ENCODE data around the gene MACROD2. TPM values are rescaled to one million over a fixed set of nuclear protein-coding genes. Genes with fewer than 3 reads are reported as not detected.

MACROD2 gene
- total RNA-seq, 4 donors from 2014 or later: 4.6 to 33.0 (median 8.3) TPM

DNA sequence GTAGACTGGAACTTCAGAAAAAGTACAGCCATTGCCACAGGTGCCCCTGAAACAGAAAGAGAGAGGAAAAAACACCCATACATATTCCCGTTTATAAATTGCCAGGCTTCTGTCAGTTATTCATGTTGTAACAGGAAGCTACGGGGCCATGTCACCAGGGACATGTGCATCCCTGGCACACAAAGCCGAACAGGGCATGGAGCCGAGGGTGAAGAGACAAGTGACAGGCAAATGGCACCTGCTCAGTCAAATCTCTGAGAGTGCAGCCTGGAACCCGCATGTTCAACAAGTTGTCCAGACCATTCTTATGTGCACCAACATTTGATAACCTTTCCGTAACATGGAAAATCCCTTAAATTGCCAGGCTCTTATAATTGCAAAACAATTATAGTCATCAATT, 1837.2 kb downstream of the MACROD2 start:
- TF ChIP-seq, protein P1, sequence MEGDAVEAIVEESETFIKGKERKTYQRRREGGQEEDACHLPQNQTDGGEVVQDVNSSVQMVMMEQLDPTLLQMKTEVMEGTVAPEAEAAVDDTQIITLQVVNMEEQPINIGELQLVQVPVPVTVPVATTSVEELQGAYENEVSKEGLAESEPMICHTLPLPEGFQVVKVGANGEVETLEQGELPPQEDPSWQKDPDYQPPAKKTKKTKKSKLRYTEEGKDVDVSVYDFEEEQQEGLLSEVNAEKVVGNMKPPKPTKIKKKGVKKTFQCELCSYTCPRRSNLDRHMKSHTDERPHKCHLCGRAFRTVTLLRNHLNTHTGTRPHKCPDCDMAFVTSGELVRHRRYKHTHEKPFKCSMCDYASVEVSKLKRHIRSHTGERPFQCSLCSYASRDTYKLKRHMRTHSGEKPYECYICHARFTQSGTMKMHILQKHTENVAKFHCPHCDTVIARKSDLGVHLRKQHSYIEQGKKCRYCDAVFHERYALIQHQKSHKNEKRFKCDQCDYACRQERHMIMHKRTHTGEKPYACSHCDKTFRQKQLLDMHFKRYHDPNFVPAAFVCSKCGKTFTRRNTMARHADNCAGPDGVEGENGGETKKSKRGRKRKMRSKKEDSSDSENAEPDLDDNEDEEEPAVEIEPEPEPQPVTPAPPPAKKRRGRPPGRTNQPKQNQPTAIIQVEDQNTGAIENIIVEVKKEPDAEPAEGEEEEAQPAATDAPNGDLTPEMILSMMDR (IDR thresholded peaks at IDR 0.05): no peak
- no peak for TF ChIP-seq POLR2A (IDR thresholded peaks at IDR 0.05)
- TF ChIP-seq POLR2AphosphoS5 (IDR thresholded peaks at IDR 0.05): no peak
- no peak for TF ChIP-seq EP300 (IDR thresholded peaks at IDR 0.05; ENCODE audit: low read depth)
- in situ Hi-C loops (cut with MboI; ENCODE audit: low pct_ligation_motif_present in 1 of 4, low pct_unique_long_range_greater_than_20kb in 1 of 4, low sequenced_read_pairs in 3 of 4): no loop called here
- intact Hi-C loops (cut with DNase I; ENCODE audit: low total_unique reads): no loop called here
- 86 to 100% methylated on average over 1 to 6 of the region's 6 CpGs for WGBS, 2 donors (ENCODE audit: low coverage in 1 of 2)
- Histone ChIP-seq H3K27ac (no peak overlapping the region), H3K9me3 (no peaks in the 10 kb centered on the region), H3K27me3 (no peaks in the 10 kb centered on the region), H3K4me3 (no peak overlapping the region), H3K36me3 (no peaks in the 10 kb centered on the region), H3K4me1 (no peaks in the 10 kb centered on the region)
- no peak for DNase-seq

DNA sequence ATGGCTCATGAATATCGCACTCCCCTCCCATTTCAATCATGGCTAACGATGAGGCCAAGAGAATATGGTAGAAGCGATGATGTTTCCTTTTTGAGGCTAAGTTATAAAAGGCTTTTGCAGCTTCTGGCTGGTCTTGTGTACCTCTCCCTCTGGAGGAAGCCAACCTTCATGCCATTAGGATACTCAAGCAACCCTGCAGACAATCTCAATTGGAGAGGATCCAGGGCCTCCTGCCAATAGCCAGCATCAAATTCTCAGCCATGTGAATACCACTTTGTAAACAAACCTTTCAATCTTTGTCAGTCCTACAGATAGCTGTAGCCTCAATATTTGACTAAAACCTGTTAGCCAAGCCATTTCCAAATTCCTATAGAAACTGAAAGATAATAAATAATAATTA, 1839.5 kb downstream of the MACROD2 start:
- intact Hi-C loops (cut with DNase I; ENCODE audit: low total_unique reads): no loop called here
- Histone ChIP-seq H3K36me3 (no peaks in the 10 kb centered on the region), H3K4me3 (no peak overlapping the region), H3K4me1 (no peaks in the 10 kb centered on the region), H3K9me3 (no peaks in the 10 kb centered on the region), H3K27ac (no peak overlapping the region), H3K27me3 (no peaks in the 10 kb centered on the region)
- 94 to 96% methylated on average over 3 of the region's 3 CpGs for WGBS, 2 donors (ENCODE audit: low coverage in 1 of 2)
- DNase-seq: no peak
- in situ Hi-C loops (cut with MboI; ENCODE audit: low pct_ligation_motif_present in 1 of 4, low pct_unique_long_range_greater_than_20kb in 1 of 4, low sequenced_read_pairs in 3 of 4): no loop called here
- TF ChIP-seq, protein P1 (IDR thresholded peaks at IDR 0.05): no peak
- no peak for TF ChIP-seq POLR2A (IDR thresholded peaks at IDR 0.05)
- no peak for TF ChIP-seq EP300 (IDR thresholded peaks at IDR 0.05; ENCODE audit: low read depth)
- TF ChIP-seq POLR2AphosphoS5 (IDR thresholded peaks at IDR 0.05): no peak

DNA sequence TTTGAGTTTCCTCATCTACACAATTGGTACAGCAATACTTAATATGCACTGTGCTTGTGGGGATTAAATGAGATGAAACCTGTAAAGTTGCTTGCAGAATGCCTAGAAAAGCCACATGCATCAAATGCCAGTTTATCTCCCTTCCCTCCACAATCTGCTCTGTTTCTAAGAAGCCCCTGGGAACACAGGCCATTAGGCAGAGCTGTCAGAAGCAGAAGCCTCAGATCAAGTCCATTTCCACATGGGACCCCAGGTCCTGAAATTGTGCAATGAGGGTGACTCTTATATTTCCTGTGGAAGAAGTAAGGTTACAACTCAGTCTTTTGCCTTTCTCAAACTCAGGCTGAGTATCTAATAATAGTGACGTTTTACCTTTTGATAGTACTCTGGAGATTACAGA, 1840.5 kb downstream of the MACROD2 start:
- Histone ChIP-seq H3K27ac (no peak overlapping the region), H3K36me3 (no peaks in the 10 kb centered on the region), H3K27me3 (no peaks in the 10 kb centered on the region), H3K4me3 (no peak overlapping the region), H3K9me3 (no peaks in the 10 kb centered on the region), H3K4me1 (no peaks in the 10 kb centered on the region)
- TF ChIP-seq EP300 (IDR thresholded peaks at IDR 0.05; ENCODE audit: low read depth): no peak
- TF ChIP-seq POLR2AphosphoS5 (IDR thresholded peaks at IDR 0.05): no peak
- TF ChIP-seq, protein P1 (IDR thresholded peaks at IDR 0.05): no peak
- TF ChIP-seq POLR2A (IDR thresholded peaks at IDR 0.05): no peak
- in situ Hi-C loops (cut with MboI; ENCODE audit: low pct_ligation_motif_present in 1 of 4, low pct_unique_long_range_greater_than_20kb in 1 of 4, low sequenced_read_pairs in 3 of 4) (no loop called here), intact Hi-C loops (cut with DNase I; ENCODE audit: low total_unique reads) (no loop called here)
- WGBS, 2 donors (ENCODE audit: low coverage in 1 of 2): 52 to 83% methylated on average over 1 of the region's 1 CpG
- no peak for DNase-seq

DNA sequence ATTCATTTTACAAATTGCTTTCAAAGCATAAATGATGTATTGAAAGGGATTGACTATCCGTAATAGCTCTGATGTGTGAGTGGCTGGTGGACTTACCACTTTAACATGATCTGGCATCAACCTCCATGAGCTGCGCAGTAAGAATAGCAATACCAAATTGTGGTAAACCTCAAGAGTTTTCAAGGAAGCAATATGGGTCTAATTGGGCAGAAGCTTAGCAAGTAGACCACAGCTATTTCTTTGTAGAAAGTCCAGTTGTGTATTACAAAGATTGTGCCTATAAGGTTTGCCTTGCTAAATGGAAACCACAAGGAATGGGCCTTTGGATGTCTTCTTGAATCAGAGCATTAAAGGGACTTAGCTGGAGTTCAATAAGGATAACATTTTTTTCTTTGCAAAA, 1841.3 kb downstream of the MACROD2 start:
- in situ Hi-C loops (cut with MboI; ENCODE audit: low pct_ligation_motif_present in 1 of 4, low pct_unique_long_range_greater_than_20kb in 1 of 4, low sequenced_read_pairs in 3 of 4): no loop called here
- Histone ChIP-seq H3K9me3 (no peaks in the 10 kb centered on the region), H3K4me3 (no peak overlapping the region), H3K36me3 (no peaks in the 10 kb centered on the region), H3K27me3 (no peaks in the 10 kb centered on the region), H3K4me1 (no peaks in the 10 kb centered on the region), H3K27ac (no peak overlapping the region)
- intact Hi-C loops (cut with DNase I; ENCODE audit: low total_unique reads): no loop called here
- WGBS, 2 donors (ENCODE audit: low coverage in 1 of 2): 44 to 79% methylated on average over 2 of the region's 2 CpGs
- no peak for DNase-seq
- TF ChIP-seq EP300 (IDR thresholded peaks at IDR 0.05; ENCODE audit: low read depth) (no peak), POLR2AphosphoS5 (IDR thresholded peaks at IDR 0.05) (no peak)
- TF ChIP-seq, protein P1 (IDR thresholded peaks at IDR 0.05): no peak
